Panc1 (cell line): Measurements from ENCODE around the gene ZNRF3. TPM values are rescaled to one million over a fixed set of nuclear protein-coding genes. Genes with fewer than 3 reads are reported as not detected.

ENCODE experiments used
- ATAC-seq: fragments of 200-7000 bp; cut with Tn5 transposase; 2 replicates; pipeline ENCODE4 v1.9.1; 2020; ENCODE audit warnings: mild to moderate bottlenecking, moderate library complexity
- BruUV-seq: library from RNA; stranded (reverse); fragments of 400-500 nt; replicated peaks from 2 replicates; lab custom pipeline; 2021; lab: Mats Ljungman, UMichigan
- CTCF ChIA-PET: fragments of 300-600 bp; sonication (Branson Sonifier 250); formaldehyde crosslinking; loops from one replicate; lab custom pipeline; 2022; ENCODE audit warnings: antibody characterized with exemption; lab: Charles Lee
- POLR2A ChIA-PET: fragments of 300-600 bp; sonication (Branson Sonifier 250); formaldehyde crosslinking; loops from one replicate; lab custom pipeline; 2022; ENCODE audit warnings: antibody characterized with exemption; lab: Charles Lee
- DNase-seq: peaks from one replicate; pipeline ENCODE4 v3.0.0-alpha.2; 2010; ENCODE audit warnings: low read depth, low spot score
- H3K27ac ChIP-seq: 2 replicates; pipeline ENCODE4 v1.5.1; 2011; ENCODE audit warnings: mild to moderate bottlenecking, low read length, inconsistent platforms
- H3K27me3 ChIP-seq: fragments of 200-500 bp; sonication (Bioruptor generic); 2 replicates; pipeline ENCODE4 v1.6.0; 2014; ENCODE audit warnings: low read length, inconsistent platforms; ENCODE audit not compliant: control insufficient read depth, insufficient read depth
- H3K36me3 ChIP-seq: fragments of 200-500 bp; sonication (Bioruptor generic); 2 replicates; pipeline ENCODE4 v1.5.1; 2014; ENCODE audit warnings: inconsistent platforms, mild to moderate bottlenecking, low read length, moderate library complexity; ENCODE audit not compliant: control insufficient read depth, insufficient read depth
- H3K4me1 ChIP-seq: 2 replicates; pipeline ENCODE4 v1.5.1; 2011; ENCODE audit warnings: inconsistent platforms, mild to moderate bottlenecking, low read length, moderate library complexity; ENCODE audit not compliant: control insufficient read depth, insufficient read depth
- H3K4me3 ChIP-seq, 2 experiments: 2 replicates each; pipeline ENCODE4 v1.5.1; 2011 to 2012; ENCODE audit warnings: low read depth in 2 of 2, low read length in 2 of 2, mild to moderate bottlenecking in 2 of 2, inconsistent platforms in 1 of 2, moderate library complexity in 1 of 2
- H3K9me3 ChIP-seq: fragments of 200-500 bp; sonication (Bioruptor generic); 2 replicates; pipeline ENCODE4 v1.5.1; 2014; ENCODE audit warnings: low read depth, mild to moderate bottlenecking, inconsistent platforms, low read length, moderate library complexity; ENCODE audit not compliant: control insufficient read depth, insufficient read depth
- POLR2AphosphoS5 ChIP-seq: IDR thresholded peaks from 2 replicates; pipeline ENCODE4 v1.6.1; 2012; ENCODE audit warnings: mild to moderate bottlenecking, low read depth, low read length, moderate library complexity
- SIN3A ChIP-seq: IDR thresholded peaks from 2 replicates; pipeline ENCODE4 v1.6.1; 2012; ENCODE audit warnings: low read depth, mild to moderate bottlenecking, low read length, moderate library complexity, borderline replicate concordance; ENCODE audit not compliant: insufficient read depth
- TCF7L2 ChIP-seq: IDR thresholded peaks from 2 replicates; pipeline ENCODE4 v1.6.1; 2011; ENCODE audit warnings: mild to moderate bottlenecking, low read depth, low read length, inconsistent platforms
- in situ Hi-C: cut with HindIII; loops from 2 replicates; pipeline ENCODE4 v1.10.0; 2016; ENCODE audit warnings: low sequenced_read_pairs, low pct_unique_long_range_greater_than_20kb
- intact Hi-C: fragments of 100-400 bp; cut with micrococcal nuclease; formaldehyde crosslinking; loops from one replicate; pipeline ENCODE4 v1.10.0; 2022; ENCODE audit not compliant: unreplicated experiment
- total RNA-seq: library from RNA; stranded (reverse); gene quantifications from one replicate; pipeline ENCODE4 v1.2.1, GENCODE V29; 2021; ENCODE audit not compliant: unreplicated experiment
- TF ChIP-seq, protein P1 (sequence below): fragments of 450-650 bp; IDR thresholded peaks from 2 replicates; pipeline ENCODE4 v1.5.1; 2017; ENCODE audit warnings: mild to moderate bottlenecking
- TF ChIP-seq, protein P2 (sequence below), 2 experiments: IDR thresholded peaks; 2 replicates each; pipeline ENCODE4 v1.6.1; 2011 to 2012; ENCODE audit warnings: low read depth in 2 of 2, control low read depth in 1 of 2, low read length in 1 of 2, mild to moderate bottlenecking in 1 of 2, moderate library complexity in 1 of 2; ENCODE audit not compliant: insufficient read depth in 1 of 2

The ZNRF3 gene
- total RNA-seq, 1 experiment from 2014 or later = 7.3 TPM

DNA sequence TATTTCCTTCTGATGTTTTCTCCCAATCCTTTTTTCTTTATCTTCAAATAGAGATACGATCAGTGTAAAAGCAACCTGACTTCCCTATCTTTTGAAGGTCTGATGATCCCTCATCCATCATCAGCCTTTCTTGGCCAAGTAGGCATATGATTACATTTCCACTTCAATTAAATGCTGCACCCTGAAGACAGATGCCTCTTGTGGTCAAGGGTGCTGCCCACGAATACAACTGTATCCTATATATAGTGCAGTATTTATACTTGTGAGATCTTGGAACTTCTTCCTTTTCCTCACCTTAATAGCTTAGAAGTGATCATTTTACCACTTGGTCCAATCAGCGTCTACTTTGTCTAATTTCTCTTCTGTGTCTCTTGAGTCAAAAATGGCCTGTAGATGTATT is 9.3 kb upstream of the ZNRF3 start:
- CTCF ChIA-PET = no interaction called here
- H3K36me3 ChIP-seq = no peaks in the 10 kb centered on the region
- H3K9me3 ChIP-seq = no peaks in the 10 kb centered on the region
- intact Hi-C loops (no loop called here), in situ Hi-C loops (no loop called here)
- POLR2A ChIA-PET = no interaction called here
- TF ChIP-seq SIN3A = no peak
- TF ChIP-seq, protein P1, sequence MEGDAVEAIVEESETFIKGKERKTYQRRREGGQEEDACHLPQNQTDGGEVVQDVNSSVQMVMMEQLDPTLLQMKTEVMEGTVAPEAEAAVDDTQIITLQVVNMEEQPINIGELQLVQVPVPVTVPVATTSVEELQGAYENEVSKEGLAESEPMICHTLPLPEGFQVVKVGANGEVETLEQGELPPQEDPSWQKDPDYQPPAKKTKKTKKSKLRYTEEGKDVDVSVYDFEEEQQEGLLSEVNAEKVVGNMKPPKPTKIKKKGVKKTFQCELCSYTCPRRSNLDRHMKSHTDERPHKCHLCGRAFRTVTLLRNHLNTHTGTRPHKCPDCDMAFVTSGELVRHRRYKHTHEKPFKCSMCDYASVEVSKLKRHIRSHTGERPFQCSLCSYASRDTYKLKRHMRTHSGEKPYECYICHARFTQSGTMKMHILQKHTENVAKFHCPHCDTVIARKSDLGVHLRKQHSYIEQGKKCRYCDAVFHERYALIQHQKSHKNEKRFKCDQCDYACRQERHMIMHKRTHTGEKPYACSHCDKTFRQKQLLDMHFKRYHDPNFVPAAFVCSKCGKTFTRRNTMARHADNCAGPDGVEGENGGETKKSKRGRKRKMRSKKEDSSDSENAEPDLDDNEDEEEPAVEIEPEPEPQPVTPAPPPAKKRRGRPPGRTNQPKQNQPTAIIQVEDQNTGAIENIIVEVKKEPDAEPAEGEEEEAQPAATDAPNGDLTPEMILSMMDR = no peak
- TF ChIP-seq, protein P2, sequence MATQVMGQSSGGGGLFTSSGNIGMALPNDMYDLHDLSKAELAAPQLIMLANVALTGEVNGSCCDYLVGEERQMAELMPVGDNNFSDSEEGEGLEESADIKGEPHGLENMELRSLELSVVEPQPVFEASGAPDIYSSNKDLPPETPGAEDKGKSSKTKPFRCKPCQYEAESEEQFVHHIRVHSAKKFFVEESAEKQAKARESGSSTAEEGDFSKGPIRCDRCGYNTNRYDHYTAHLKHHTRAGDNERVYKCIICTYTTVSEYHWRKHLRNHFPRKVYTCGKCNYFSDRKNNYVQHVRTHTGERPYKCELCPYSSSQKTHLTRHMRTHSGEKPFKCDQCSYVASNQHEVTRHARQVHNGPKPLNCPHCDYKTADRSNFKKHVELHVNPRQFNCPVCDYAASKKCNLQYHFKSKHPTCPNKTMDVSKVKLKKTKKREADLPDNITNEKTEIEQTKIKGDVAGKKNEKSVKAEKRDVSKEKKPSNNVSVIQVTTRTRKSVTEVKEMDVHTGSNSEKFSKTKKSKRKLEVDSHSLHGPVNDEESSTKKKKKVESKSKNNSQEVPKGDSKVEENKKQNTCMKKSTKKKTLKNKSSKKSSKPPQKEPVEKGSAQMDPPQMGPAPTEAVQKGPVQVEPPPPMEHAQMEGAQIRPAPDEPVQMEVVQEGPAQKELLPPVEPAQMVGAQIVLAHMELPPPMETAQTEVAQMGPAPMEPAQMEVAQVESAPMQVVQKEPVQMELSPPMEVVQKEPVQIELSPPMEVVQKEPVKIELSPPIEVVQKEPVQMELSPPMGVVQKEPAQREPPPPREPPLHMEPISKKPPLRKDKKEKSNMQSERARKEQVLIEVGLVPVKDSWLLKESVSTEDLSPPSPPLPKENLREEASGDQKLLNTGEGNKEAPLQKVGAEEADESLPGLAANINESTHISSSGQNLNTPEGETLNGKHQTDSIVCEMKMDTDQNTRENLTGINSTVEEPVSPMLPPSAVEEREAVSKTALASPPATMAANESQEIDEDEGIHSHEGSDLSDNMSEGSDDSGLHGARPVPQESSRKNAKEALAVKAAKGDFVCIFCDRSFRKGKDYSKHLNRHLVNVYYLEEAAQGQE (IDR thresholded peaks at IDR 0.05; ENCODE audit: insufficient read depth in 1 of 2, low read depth in 2 of 2, low read length in 1 of 2) = no peak
- TF ChIP-seq TCF7L2 = no peak
- TF ChIP-seq POLR2AphosphoS5 = no peak
- ATAC-seq = no peak
- no peak for DNase-seq
- H3K27ac ChIP-seq = no peak overlapping the region
- no TSS peak for BruUV-seq
- no peaks in the 10 kb centered on the region for H3K4me1 ChIP-seq
- no peaks in the 10 kb centered on the region for H3K27me3 ChIP-seq
- H3K4me3 ChIP-seq = no peak overlapping the region

DNA sequence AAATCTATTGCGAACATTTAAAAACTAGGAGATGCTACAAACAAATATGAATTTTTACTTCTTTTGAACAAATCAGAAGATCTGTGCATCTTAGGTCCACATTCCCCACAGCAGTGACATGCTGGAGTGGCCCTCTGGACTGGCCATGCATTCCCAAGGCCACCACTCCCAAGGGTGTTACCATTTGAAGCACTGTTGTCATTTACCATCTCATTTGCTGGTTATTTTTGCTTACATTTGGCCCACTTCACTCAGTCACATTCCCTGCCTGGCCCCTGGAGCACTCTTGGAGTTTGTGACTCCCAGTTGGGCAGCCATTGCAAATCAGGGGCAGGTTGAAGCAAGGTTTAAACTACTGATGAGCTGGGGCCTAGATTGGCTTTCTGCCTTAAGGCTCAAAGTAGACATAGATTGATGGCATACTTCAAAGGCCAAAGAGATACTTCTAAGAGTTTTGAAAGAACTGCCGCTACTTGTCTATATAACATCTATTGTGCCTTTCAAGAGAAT is 8.5 kb upstream of the ZNRF3 start:
- Histone ChIP-seq H3K9me3 (no peaks in the 10 kb centered on the region), H3K4me1 (no peaks in the 10 kb centered on the region), H3K27ac (no peak overlapping the region), H3K4me3 (no peak overlapping the region), H3K36me3 (no peaks in the 10 kb centered on the region), H3K27me3 (no peaks in the 10 kb centered on the region)
- ChIA-PET CTCF (no interaction called here), POLR2A (no interaction called here)
- no TSS peak for BruUV-seq
- TF ChIP-seq SIN3A = no peak
- TF ChIP-seq POLR2AphosphoS5 = no peak
- DNase-seq (no peak), ATAC-seq (no peak)
- in situ Hi-C loops (no loop called here), intact Hi-C loops (no loop called here)

DNA sequence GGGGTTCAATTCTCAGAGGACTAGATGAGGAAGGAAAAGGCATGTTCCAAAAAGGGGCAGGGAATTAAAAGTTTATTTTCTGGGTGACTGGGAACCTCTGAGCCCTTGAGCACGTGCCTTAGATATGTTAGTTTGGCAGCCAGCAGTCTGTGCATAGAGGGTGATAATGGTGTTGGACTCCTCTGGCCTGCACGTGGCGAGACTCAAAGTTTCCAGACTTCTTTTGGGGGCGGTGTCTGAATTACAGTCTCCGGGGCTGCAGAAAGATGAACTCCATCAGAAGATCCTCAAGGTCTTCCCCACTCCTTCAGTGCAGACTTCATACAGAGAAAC is 861 bp upstream of the ZNRF3 start:
- POLR2A ChIA-PET = no interaction called here
- peak; percentile 12 for ATAC-seq
- Histone ChIP-seq H3K9me3 (no peaks in the 10 kb centered on the region), H3K4me1 (peaks cover 14% of the 10 kb centered on the region), H3K36me3 (no peaks in the 10 kb centered on the region), H3K4me3 (peak overlapping the region; percentile 56 to 74), H3K27ac (peak overlapping the region; percentile 40), H3K27me3 (no peaks in the 10 kb centered on the region)
- no peak for TF ChIP-seq POLR2AphosphoS5
- intact Hi-C loops (no loop called here), in situ Hi-C loops (no loop called here)
- CTCF ChIA-PET = interaction anchor here (0.7 kb wide), 1 partner anchor 766 kb away, joined by 4 read pairs; no protein-coding TSS in a partner anchor
- no TSS peak for BruUV-seq
- no peak for DNase-seq
